Measurements from ENCODE around the gene OR2M4.
"Not testable (repeated sequence)": the region's sequence is repeated elsewhere in the genome, so short reads cannot be mapped to it uniquely, and the experiment has no call there.

Gene OR2M4

GRCh38 chr1:248231117-248231516, at the start of gene OR2M4:
TSS of gene OR2M4 (plus strand) at chr1:248231417. CDS start at chr1:248238929, 7,512 bp downstream.
- no peak for DNase-seq

GRCh38 chr1:248183996-248184395, 47.2 kb upstream of the OR2M4 start:
- no peak for DNase-seq

GRCh38 chr1:248187363-248187762, 43.9 kb upstream of the OR2M4 start:
- no peak for DNase-seq

- no peak for DNase-seq
These were observed 42.2 kb upstream of the OR2M4 start for GRCh38 chr1:248189026-248189425.

GRCh38 chr1:248194117-248194516, 37.1 kb upstream of the OR2M4 start:
- DNase-seq = no peak

GRCh38 chr1:248196965-248197364, 34.3 kb upstream of the OR2M4 start, which contains the start of gene OR2M3:
TSS of gene OR2M3 (plus strand) at chr1:248197265. CDS start at chr1:248203068, 5,803 bp downstream.
- no peak for DNase-seq

GRCh38 chr1:248215880-248216279, 15.3 kb upstream of the OR2M4 start:
- no peak for DNase-seq

GRCh38 chr1:248225537-248225936, 5.7 kb upstream of the OR2M4 start:
- no peak for DNase-seq

- DNase-seq = no peak
These were observed 1.8 kb upstream of the OR2M4 start for GRCh38 chr1:248229360-248229908.

GRCh38 chr1:248239478-248239877, 8.3 kb downstream of the OR2M4 start:
- DNase-seq = no peak

GRCh38 chr1:248243204-248243603, 12.0 kb downstream of the OR2M4 start:
- peak; percentile 18 to 27 for DNase-seq

- not testable (repeated sequence) for DNase-seq
These were observed 28.1 kb downstream of the OR2M4 start for GRCh38 chr1:248259309-248259708.

- DNase-seq = no peak
These were observed 37.0 kb downstream of the OR2M4 start for GRCh38 chr1:248268178-248268577.

- not testable (repeated sequence) for DNase-seq
These were observed 42.0 kb downstream of the OR2M4 start for GRCh38 chr1:248273225-248273624.

- DNase-seq = no peak
These were observed 46.7 kb downstream of the OR2M4 start, which contains the start of gene OR2T33 for GRCh38 chr1:248277876-248278275. TSS of gene OR2T33 (minus strand) at chr1:248277976. CDS start at chr1:248273814, 4,162 bp downstream.

GRCh38 chr1:248288391-248288790, 57.2 kb downstream of the OR2M4 start:
- no peak for DNase-seq

Measured in NCI-H1930 (cell line).